ENCODE measurements around the gene ZBP1.

The ZBP1 gene, protein sequence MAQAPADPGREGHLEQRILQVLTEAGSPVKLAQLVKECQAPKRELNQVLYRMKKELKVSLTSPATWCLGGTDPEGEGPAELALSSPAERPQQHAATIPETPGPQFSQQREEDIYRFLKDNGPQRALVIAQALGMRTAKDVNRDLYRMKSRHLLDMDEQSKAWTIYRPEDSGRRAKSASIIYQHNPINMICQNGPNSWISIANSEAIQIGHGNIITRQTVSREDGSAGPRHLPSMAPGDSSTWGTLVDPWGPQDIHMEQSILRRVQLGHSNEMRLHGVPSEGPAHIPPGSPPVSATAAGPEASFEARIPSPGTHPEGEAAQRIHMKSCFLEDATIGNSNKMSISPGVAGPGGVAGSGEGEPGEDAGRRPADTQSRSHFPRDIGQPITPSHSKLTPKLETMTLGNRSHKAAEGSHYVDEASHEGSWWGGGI

DNA sequence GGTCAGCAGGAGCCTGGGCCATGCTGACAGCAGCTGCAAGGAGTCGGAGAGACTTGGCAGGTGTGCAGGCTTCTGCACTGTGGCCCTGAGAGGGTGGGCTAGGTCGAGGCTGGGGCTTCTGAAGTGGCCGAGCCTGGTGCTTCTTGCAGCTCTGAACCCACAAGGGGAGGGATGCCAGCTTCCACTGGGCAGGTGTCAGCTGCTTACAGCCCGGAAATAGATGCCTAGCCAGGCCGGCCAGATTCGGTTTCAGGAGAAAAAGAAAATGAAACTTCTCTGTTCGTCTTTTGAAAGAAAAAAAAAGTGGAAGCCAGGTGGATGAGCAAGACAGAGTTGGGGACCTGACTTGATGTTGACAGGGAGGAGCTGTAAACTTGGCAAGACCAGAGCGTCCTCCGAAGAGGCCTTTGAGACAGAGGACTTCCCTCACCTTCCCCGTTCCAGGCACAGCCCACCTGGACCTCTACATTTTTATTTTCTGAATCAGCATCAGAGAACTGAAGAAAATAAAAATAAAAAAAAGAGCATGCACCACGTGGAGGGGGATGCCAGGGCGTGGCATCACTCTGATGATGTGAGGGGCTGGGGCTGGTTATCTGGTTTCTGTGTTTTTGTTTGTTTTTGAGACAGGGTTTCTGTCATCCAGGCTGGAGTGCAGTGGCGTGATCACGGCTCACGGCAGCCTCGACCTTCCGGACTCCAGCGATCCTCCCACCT lies at the start of gene ZBP1:
ZBP1 (minus strand) TSS at position 153 of the 717 bp plus-strand sequence; CDS start at position 22, 131 bp downstream.
- DNase-seq = peak; percentile 71

DNA sequence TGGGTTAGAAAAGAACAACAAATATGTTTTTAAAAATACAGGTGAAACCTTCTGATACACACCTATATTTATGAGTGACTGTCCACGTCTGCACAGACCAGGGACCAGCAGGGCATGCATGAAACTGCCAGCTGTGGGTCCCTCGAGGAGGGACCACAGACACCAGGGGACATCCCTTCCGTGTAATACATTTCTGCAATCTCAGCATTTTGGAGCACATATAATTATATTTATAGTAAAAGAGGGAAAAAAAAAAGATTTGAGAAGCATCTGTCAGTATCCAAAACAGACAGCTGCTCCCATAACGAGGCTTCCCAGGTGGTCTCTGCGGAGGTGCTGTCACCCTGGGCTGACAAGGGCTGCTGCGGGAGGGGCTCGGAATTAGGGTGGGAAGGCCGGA lies 49.4 kb upstream of the ZBP1 start:
- no peak for DNase-seq

DNA sequence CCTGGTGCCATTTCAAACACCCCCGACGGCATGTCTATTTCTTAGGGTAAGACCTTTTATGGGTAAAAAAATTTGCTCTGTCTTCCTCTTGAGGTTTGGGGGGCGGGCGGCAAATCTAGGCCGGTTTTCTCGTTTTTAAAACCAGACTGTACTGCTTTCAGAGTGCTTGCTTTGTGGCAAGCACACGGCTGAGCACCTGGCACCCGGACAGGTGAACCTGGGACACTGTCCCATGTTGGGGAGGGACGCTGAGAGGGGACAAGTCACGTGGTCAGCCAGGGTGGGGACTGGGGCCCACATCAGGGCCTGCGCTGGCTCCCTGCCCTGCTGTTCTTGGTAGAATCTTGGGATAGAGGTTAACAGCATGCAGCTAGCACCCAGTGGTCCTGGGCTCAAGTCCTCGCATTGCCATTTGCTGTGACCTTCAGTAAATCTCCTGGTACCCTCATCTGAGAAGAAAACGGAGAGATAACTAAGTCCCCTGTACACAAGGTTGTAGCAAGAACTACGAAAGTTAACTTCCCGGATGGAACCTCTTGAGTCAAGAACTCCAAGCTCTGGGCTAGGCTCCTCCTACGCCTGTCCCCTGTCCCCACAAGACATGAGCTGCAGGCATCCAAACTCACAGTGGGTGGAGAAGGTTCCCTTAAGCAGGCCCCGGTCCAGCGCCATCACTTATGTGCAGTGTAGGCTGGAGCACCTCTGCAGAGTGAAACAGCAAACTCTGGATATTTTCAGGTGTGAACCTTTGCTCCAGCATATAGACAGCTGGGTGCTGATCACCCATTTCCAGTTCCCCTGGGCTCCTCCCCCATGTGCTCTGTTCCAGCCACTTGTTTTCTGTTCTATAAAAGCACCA lies 47.9 kb upstream of the ZBP1 start:
- DNase-seq = no peak

DNA sequence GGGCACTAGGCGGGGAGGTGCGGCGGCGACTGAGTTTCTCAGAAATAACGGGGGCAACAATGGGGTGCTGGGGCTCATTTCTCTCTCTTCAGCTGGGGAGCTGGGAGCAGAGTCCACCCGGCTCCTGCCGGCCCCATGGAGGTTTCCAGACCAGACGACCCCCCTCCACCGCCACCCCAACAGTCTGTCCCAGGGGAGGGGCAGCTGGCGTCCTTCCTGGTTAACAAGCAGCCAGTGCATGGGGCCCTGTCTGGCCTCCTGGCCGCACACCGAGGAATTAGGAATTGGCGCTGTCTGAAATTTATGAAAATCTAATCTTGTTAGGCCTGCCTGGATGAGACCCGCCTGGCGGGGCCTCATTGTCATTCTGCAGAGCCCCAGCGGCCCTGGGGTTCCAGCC lies 47.2 kb upstream of the ZBP1 start:
- DNase-seq = no peak

DNA sequence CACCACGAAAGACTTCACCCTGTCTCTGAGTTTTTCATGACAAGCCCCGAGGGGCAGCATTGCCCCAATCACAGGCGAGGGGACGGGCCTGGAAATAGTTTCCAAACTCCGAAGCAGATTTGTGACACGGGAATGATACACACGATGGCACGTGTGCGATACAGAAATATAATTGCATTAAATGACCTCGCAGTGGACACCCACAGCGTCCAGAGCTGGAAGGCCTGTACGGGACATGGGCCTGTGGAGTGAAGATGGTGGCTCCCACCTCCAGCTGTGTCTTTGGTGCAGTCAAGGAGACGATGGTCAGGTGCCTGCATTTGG lies 46.6 kb upstream of the ZBP1 start:
- DNase-seq = no peak

DNA sequence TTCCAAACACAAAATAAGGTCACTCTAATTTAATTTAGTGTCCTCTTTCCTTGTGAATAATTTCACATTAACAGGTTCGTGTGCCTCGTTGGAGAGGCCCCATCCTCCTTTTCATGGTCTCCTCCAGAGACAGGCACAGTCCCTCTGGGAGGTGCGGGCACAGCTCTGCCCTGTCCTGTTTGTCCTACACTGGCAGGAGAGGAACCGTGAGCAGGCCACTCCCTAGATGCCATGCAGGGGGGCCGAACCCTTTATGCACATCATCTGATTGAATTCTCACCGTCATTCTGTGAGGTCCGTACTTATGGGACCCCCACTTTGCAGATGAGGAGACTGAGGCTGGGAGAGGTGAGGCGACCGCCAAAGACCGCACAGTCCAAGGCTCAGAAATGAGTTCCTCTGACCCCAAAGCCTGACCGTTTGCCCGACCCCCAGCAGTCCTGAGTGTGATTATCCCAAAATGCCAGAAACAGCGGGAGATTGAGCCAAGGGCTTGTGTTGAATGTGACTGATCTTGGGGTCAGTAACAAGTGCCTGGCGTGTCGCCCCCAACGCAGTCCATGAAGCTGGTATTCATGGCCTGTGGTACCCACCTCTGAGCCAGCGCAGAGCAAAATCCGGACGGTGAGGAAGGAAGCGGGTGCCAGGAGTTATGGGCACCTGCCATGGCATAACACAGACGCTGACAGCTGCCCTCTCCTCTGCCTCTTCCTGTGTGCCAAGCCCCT lies 46.0 kb upstream of the ZBP1 start:
- DNase-seq = no peak

DNA sequence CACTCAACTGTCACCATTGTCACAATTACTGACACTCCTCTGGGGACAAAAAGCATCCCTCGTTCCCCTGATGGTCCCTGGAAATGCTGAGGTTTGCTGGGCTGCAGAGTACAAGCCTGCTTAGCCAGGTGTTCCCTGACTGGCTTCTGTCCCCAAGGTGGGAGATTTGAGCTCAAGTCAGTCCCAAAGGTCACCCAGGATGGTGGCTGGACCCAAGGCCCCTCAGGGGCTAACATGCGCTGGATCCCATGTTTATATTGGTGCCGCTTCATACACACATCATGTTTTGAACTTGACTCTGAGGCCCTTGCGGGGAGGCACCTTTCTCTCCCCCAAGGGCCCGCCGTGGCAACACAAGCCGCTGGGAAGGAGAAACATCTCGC lies 45.4 kb upstream of the ZBP1 start:
- DNase-seq = no peak

DNA sequence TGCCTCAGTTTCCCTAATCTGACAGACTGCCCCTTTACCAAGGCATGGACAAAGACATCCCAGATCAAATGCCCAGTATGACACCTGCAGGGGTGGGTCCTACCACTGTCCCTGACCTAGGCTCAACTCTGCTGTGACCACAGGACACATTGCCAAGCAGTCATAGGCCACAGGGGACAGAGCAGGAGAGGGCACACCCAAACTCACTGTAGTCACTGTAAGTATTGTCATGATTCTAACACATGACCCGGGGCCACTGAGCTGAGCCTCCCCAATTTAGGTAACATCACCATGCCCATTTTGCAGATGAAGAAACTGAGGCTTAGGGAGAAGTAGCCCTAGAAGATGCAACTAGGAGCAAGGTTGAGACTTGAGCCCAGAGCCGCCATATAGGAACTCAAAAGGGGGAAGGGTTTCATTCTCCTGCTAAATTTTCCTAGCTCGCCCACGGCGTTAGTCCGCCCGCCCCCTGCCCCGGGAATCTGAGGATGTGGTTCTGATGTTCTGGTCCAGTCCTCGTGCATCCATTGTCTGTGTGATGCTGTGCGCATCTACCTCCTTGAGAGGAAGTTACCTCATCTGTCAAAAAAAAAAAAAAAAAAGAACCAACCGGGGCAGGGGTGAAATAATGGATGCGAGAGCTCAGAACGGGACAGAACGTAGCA lies 44.8 kb upstream of the ZBP1 start:
- DNase-seq = no peak

DNA sequence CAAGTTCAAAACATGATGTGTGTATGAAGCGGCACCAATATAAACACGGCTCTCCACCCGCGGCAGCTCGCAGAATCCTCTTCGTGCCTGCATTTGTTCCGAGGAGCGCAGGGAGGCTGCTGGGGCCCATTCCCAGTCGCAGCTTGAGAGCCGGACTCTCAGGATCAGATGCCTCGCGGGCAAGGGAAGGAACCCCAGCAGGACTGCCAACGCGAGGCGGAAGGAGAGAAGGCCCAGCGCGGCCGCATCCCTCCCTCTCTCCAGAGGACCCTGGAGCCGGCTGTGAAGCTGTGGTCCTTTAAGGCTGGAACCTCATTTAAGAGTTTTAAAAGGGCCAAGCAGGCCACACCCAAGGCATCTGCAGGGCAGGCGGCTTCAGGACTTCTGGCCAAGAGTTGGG lies 44.2 kb upstream of the ZBP1 start:
- no peak for DNase-seq

DNA sequence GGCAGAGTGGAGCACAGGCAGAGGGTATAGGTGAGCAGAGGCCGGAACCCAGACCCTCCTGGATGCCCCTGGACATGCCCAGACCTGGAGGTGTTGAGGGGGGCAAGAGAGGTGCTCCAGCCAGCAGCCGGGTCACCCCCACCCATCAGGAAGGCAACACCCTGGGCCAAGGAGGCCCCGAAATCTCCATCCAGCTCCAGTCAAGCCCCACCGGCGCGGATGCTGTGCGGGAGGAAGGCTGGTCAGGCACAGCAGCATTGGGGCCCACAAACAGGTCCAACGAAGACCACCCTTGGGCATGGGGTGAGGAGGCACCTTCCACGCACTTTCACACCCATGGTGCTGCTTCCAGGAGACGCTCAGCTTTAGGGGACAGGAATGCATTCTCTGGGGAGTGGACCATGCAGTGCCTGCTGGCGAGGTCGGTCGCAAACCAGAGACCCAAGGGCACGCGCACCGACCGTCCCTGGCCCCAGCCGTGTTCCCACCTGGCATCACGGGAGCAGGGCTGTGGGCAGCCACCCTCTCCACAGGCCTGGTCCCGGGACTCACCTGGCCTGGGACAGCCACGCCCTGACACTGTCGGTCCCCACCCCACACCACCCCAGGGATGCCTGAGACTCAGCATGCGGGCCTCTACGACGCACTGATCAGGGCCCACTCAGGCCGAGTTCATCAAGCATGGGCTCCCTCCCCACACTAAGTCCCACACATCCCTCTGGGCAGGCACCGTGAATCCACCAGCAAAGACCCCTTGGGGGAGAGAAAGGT lies 43.6 kb upstream of the ZBP1 start:
- DNase-seq = no peak

DNA sequence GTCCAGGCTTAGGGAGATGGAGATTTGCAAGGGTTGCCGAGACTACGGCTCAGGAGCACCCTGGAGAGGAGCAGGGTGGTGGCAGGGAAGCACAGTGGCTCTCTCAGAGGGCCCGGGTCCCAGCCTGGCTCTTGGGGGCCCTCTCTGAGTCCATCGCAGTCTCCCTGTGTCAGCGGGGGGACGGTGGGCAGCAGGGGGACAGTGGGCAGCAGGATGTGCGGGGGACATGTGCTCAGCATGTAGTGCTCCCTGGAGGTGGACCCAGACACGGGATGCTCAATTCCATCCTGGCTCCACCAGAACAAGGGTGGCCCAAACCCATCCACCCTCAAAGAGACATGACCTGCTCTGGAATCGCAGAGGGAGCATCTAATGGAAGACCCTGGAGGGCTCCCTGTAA lies 43.0 kb upstream of the ZBP1 start:
- DNase-seq = no peak

DNA sequence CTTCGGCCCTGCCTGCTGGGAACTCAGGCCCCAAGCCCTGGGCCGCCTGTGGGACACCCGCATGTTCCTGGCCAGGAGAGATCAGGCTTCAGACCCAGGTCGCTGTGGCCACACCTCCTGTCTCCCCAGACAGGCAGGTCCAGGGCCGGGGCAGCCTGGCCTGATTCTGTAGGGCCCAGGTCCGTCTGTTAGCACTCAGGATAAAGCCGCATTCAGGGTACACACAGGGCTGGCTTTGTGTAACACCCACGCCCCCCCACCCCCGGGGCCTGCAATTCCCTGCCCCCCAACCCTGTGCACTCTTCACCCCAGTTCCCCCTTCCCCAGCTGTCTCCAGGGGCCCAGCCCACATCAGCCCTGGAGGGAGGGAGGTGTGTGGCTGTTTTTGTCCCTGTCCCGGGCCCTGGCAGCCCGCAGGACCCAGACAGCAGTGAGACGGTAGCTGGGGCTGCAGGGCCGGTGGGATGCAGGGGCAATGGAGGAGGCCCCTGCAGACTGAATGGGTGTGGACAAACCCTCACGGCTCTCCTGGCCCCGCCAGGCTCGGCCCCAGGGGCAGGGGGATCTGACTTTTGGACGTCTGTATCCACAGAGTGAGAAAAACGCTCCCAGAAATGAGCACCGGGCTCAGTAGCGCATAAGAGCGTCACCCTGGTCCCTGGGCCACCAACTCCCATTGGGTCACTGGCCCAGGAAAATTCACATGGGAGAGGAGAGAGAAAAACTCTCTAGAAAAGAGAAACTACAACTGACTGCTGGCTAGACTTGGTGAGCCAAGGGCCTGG lies 42.4 kb upstream of the ZBP1 start:
- no peak for DNase-seq

DNA sequence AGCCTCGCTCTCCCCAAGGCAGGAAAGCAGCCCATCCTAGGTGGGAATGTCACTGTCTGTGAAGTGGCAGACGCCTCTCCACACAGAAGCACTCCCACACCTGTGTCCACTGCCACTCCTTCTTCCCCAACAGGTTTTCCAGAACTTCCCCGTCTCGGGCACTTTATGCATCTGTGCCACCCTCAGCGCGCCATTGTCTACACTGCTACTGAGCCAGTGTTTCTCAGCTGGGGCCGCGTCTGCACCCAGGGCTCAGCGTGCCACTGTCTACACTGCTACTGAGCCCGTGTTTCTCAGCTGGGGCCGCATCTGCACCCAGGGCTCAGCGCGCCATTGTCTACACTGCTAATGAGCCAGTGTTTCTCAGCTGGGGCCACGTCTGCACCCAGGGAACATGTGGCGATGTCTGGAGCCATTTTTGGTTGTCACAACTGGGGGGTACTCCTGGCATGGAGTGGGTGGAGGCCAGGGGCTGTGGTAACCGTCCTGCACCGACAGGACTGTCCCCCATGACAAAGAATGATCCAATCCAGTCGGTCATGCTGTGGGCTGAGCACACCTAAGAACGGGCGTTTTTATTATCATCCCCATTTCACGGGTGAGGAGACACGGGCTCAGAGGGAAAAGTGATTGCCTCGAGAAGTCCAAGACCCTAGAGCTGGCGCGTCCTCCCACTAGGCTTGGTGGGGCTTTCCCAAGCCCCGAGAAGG lies 41.7 kb upstream of the ZBP1 start:
- no peak for DNase-seq

DNA sequence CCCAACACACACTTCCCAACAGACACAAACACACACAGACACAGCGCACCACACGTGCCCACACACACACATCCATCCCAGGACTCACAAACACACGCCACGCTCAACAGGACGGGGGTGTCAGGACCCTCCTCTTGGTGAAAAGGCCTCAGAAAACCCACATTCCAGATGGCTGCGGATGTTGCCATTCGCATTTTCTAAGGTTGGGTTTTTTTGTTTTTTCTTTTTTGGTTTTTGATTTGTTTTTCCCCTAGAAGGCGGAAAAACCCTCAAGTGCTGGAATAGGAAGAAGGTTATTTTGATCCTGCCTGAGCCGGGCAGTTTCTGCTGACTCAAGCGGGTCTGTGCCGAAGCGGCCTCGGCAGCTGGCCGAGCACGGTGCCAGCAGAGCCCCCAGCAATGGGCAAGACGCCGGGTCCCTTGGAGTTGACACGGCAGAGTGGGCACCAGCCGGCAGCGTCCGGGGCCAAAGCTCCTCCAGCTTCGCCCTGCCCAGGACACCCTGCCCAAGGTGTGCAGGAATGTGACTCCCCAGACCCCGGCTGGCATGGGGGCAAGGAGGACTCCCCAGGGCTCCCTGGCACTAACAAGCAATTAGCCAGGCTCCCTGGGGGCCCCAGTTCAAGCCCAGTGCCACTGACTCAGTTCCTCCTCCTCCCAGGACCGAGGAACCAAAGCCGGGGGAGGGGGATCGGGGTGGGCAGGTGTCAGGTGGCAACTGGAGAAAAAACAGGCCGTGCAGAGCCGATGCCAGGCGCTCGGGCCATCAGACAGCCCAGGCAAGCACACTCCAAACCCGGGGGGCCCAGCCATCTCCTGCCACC lies 40.9 kb upstream of the ZBP1 start:
- no peak for DNase-seq

DNA sequence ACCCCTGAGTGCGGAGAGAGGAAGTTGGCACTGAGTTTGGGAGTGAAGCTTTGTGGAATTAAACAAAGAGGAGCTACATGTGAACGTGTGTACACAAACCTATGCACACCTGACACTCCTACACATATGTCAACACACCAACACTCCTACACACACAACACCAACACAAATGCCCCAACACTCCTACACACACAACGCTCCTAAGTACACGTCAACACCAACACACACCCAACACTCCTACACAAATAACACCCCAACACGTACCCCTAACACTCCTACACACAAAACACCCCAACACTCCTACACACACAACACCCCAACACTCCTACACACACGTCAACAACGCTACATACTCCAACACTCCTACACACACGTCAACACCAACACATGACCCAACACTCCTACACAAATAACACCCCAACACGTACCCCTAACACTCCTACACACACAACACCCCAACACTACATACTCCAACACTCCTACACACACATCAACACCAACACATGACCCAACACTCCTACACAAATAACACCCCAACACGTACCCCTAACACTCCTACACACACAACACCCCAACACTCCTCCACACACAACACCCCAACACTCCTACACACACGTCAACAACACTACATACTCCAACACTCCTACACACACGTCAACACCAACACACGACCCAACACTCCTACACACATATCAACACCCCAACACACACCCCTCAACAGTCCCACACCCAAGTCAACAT lies 40.1 kb upstream of the ZBP1 start:
- no peak for DNase-seq

DNA sequence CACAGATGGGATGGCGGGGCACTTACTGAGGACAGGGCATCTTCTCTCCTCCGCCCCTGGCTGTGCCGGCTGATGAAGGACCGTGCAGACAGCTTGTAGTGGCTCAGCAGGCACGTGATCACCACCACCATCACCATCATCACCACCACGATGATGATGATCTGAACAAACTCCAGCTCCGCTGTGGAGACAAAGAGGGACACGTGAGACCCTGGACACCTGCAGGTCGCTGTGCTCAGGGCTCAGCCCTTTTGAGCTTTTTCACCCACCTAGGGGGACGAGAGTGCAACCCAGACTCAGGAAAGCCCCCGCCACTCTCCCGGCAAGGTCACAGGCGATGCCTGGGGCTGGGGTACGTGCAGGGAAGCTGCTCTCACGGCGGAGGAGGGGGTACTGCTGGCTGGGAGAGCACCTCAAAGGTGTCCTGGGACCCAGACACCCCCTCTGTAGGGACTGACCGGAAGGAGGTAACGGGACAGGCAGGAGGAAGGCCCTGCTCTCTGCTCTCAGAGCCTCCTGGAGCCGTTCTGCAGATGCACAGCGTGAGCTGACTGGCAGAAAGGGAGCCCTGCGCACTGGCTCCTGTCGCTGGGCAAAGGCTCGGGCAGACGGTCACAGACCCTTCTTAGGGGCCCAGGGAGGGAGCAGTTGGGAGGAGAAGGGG lies 39.4 kb upstream of the ZBP1 start:
- no peak for DNase-seq

DNA sequence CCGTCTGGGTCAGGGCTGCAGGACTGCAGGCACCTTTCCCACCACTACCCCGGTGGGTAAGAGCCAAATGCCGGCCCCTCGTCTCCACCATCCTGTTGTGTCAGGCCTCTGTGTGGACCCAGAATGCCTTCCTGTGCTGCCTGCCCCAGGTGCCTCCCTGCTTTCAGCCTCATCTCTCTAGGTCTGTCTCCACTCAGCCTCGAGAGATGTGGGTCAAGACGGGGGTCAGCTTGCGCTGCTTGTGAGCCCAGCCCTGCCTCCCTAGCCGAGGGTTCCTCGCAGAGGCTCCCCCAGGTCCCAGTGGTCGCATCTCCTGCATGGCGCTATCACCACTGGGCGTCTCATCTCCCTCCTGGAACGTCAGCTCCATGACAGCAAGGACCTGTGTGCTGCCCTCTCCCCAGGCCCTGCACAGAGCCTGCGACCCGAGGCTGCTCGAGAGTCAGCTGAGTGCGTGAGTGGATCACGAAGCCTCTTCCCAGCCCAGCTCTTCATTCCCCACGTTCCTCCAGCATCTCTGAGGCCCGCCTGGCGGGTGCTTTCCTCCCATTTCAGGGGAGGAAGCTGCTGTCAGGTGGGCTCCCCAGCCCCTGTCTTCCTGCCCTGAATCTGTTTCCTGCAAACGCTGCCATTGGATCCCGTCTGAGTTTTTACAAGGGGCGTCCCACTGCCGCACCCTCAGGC lies 38.7 kb upstream of the ZBP1 start:
- no peak for DNase-seq
